GM19043 (cell line): ENCODE data around the gene SUPT16H.
"Not testable (repeated sequence)": the region's sequence is repeated elsewhere in the genome, so short reads cannot be mapped to it uniquely, and the experiment has no call there.

Source experiments
- ATAC-seq: cut with Tn5 transposase; IDR thresholded peaks from one replicate; pipeline ENCODE4 v1.9.1; 2021; ENCODE audit warnings: low read depth; ENCODE audit not compliant: unreplicated experiment

SUPT16H gene

DNA sequence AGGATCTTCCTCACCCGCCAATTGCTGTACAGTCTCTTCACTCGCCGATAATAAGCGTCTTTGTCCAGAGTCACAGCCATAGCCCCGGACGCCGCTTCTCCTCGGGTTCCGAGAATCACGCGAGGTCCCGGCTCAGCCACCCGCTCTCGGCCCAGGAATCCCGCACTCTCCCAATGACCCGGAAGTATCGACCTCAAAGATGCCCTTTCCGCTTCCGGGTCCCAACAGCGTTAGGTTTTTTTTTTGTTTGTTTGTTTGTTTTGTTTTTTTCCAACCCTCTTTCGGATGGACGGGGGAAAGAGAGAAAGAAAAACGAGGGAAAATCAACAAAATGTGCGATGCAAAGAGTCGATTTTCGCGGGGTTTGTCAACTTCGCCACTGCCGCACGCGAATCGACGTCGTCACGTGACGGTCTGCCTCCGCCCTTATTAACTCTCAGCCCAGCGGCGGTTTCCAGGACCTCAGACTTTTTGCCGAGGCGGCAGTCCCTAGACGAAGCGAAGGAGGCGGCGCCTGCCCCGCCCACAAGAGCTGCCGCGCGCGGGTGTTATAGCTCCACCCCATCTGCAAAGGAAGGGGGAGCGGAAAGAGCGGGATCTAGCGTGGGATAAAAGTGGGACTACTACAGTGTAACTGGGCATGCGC is at the start of gene SUPT16H:
Gene SUPT16H (minus strand): TSS at position 172 of the 646 bp plus-strand sequence. CDS start 92 bp downstream, at position 80.
- peak; percentile 91 for ATAC-seq

DNA sequence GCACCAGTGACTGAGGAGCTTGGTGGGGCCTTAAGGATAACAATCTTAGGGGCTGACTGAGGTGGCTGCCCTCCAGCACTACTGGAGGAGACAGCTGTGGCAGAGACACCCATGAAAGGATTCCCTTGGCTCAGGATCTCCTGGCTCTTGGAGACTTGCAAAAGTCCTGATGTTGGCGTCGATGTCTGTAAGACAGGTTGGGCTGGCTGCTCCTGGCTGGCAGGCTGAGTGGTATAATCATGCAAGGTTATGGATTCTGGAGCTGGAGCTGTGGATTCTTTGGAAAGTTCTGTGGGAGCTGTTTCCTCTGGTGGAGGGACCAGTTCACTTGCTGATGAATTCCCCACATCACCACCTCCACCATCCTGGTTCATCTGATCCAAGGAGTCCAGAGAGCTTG is 47.3 kb upstream of the SUPT16H start:
- no peak for ATAC-seq

DNA sequence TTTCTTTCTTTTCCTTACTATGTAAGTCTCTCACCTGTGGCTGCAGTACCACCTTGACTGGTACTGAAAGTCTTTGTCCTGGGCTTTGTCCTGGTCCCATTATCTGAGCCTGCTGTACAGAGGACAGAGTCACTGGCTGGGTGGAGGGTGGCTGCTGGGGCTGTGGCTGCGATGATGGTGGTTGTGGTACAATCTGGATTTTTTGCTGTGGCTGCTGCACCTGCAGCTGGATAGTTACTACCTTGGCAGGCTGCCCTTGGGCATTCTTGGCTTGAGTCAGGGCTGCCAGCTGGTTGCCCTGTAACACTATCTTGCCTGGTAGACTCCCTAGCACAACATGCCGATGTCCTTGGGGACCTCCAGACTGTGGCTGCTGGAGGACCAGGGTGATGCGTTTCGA is 45.1 kb upstream of the SUPT16H start:
- no peak for ATAC-seq

DNA sequence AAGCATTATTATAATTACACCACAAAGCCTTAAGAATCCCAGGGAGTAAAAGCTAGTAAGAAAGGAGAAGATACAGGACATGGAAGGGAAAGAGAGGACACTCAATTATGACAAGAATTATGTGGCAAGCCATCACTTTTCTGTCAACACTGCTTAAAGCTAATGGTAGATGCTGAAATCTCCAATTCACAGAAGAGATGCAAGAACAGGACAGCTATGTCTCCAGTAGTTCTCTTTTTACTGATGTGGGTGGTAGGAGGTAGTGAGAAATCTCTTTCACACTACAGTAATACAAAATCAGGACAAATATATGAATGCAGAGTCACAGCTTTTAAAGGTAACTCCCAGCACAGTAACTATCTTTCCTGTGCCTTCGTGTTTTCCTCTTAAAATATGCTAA is 42.9 kb upstream of the SUPT16H start:
- ATAC-seq, result no peak

DNA sequence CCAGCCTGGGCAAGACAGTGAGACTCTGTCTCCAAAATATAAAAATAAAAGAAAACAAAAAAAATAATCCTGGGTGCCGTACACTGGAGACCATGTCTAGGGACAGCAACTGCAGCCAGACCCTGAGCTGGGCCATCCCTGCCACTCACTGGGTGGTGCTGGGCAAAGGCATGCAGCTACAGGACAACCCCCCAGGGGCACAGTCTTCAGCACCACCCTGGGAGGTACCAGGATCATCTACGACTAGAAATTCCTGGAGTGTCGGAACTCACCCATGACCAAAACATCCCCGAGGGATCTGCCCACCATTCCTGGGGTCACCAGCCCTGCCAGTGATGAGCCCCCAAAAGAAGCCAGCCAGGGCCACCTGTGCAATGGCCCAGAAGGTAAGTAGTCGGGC is 35.7 kb upstream of the SUPT16H start:
- ATAC-seq, result no peak

DNA sequence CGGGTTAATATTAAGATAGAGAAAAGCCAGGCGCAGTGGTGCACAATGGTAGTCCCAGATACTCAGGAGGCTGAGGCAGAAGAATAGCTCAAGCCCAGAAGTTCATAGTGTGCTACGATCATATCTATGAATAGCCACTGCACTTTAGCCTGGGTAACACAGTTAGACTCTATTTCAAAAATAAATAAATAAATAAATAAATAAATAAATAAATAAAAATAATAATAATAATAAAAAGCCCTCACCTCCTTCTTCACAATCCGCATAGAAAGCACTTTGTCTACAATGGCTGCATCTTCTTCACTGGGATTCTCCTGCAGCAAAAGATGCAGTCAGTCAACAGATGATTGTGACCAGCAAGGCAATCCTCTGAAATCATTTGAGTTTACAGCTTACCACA is 31.5 kb upstream of the SUPT16H start:
- no peak for ATAC-seq

DNA sequence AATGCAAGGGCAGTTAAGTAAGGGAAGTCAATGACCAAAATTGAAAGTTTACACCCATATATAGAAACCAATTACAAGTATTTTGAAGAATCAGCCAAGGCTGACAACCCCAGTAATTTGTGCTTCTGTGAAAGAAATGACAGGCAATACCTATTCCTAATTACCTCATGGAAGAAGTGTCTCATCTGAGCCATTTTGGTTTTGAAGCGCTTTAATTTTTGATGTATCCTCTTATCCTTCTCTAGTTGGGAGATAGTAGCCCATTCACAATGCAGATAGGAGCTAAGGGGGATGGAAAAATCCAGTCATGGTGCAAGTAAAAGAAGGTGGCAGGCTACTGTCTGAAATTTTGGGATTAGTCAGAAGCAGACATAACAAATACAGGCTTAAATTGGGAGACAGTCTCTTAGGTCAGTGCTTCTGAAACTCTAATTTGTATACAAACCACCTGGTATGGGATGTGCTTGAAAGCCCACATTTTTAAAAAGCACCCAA is 30.4 kb upstream of the SUPT16H start:
- no peak for ATAC-seq

DNA sequence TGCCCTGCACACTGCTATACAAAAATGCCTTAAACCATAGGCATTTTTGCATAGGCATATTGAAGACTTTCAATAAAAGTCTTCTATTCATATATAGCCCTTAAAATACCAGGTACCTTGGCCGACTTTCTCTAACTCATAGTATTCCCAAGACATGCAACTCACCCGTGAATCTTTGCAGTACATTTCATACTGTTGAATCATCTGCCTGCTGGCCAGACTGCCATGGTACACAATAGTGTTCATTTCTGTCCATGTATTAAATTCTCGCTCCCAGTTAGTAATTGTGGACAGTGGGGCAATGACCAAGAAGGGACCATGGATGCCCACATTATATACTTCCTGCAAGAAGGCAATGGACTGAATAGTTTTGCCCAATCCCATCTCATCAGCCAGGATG is 24.3 kb upstream of the SUPT16H start:
- no peak for ATAC-seq

DNA sequence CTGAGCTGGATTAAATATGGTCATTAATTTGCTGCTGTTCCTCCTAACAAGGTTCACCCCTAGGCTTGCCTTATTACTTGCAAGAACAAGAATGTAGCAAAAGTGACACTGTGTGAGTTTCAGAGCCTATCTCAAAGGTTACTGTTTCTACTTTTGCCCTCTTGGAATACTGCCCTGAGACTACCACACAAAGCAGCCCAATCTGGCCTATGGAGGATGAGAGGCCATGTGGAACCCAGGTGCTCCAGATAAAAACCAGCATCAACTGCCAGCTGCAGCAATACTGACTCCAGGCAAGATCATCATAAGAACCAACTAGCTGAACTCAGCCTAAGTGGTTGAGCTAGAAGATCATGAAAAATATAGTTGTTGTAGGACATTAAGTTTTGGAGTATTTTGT is 22.4 kb upstream of the SUPT16H start:
- ATAC-seq, result no peak

DNA sequence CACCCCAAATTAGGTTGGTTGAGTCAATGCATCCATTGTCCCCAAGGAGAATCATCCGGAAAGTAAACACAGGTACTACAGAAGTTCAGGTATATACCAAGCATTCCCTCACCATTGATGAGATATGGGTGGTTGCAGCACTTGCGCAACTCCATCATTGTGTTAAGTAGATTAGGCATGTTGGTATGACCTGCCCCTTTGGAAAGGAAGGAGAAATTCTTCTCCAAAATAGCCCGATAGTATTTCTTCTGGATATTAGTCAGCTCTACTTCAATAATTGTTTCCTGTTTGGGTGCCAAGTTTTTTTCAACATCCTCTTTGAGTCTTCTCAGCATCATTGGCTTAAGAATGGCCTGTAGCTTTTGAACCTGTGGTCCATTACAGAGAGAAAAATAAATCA is 21.3 kb upstream of the SUPT16H start:
- no peak for ATAC-seq

DNA sequence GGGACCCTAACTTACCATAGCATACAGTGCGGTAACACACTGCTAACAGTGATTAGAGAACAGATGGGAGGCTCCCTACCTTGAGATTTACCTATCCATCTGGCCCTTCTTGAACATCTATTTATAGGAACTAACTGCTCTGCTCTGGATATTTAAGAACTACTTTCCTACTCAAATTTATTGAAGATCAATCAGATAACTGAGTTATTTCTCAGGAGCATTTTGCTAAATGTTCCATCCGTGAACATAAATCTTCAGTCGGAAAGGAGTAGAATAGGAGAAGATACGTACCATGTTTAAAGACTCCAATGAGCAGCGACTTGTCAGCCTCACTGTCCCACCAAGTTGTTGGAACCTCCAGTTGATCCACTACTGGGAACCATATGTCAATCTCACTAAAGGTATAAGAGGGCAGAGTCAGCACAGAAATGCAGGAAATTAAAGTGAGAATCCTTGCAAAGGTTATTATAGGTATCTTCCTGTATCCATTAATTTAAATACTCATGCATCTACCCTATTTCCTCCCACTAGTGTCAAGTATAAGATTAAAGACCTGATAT is 15.6 kb upstream of the SUPT16H start:
- ATAC-seq, result no peak

DNA sequence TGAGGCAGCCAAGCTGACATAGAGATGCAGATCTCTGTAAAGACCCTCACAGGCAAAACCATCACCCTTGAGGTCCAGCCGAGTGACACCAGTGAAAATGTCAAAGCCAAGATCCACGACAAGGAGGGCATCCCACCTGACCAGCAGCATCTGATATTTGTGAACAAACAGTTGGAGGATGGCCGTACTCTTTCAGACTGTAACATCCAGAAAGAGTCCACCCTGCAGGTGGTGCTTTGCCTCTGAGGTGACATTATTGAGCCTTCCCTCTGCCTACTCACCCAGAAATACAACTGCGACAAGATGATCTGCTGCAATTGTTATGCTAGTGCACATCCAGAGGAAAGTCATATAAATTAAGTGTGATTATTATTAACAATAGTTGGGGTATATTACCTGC is 15.1 kb upstream of the SUPT16H start:
- no peak for ATAC-seq

DNA sequence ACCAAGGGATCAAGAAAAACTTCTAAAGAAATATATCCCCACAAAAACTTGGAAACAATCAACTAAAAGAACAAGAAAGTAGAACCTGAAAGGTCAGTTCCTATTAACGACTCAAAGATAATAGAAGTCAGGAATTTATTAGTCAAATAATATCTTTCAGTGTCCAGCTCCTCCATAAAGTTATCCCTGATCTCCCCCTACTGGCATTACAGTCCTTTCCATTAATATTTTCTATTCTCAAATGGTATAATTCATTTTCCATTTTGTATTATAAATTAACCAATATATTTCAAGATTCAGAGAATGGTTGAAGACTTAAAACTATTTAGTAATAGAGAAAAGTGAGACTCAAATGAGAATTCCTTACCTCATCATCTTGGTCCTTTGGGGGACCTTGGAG is 11.6 kb upstream of the SUPT16H start:
- no peak for ATAC-seq

DNA sequence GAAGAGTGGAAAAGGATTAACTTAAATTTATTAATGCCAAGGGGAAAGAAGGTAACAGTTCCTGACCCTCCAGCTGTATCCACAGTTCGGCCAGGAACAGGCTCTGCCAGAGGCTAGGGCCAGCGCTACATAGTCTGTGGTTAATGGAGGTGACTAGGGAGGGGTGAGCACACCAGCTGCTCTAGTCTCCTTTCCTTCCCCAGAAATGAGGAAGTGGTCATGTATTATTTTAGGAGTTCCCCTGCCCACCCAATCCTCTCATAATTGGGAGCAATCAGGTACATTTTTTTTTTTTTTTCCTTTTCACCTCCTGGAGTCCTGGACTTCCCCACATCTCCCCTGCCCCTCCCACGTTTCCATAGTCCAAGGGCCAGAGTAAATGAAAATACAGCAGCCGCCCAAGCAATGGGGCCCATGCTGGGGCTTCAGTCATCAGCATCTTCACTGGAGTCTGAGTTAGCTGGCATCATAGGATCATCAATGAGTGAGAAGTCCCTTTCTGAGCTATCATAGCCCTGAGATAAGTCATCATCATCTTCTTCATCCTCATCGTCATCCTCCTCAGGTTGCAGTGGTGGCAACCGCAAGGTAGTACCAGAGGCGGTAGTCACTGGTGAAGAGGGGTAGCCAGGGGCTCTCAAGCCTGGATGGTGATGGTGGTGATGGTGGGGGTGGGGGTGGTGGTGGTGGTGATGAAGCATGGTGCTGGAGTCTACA is 1.5 kb upstream of the SUPT16H start:
- no peak for ATAC-seq

DNA sequence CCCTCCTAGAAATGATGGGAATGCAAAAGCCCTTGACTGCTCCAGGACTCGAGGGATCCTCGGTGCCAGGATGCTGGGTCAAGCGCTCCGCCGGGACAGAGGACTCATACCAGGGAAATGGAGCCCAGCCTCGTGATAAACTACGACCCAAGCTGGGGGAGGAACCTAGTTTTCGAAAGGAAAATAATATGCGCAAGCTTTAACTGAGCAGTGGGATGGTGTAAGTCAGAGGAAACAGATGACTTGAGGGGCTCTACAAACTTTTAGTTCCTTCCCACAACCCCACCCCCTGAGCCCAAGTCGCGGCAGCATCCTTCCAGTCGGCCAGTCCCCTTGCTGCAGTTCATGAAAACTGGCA is 654 bp upstream of the SUPT16H start:
- ATAC-seq, result peak; percentile 13

DNA sequence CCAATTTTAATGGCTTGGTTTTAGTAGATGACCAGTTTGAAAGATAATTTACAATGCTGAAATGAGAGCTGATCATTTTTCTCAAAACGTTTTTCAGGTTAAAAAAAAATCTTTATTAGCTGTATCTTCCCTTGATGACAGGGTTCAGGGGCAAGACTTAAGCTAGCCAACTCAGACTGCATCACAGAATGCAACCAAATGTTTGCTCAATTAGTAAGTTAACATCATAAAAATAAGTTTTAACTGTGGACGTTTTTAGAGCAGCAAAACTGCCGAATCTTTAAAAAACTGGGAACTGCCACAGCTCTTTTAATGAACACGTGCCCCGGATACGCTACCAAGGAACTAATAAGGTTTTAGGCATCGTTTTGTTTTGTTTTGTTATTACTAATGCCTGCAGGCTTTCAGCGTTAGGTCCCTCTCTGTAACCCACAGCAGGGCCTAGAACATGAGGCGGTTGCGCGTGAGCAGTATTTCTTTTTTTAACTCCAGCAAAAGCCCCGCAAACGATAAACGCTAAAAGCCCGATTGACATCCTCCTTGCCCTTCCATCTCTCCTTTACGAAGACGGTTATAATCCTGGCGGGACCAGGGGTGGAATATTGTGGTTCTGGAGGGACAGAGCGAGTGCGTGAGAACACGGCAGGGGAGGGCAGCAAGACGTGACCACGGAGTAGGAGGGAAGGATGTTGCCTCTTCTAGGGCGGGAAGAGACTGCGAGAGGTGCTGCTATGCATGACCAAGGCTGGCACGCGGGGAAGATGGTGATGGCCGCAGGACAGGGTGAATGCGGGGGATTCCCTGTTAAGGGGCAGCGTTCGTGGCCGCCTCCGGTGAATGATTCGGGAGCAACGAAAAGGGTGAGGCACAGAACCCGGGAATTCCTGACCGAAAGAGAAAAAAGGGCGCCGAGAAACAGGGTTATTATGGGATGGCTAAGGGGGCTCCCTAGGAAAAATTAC is 652 bp downstream of the SUPT16H start:
- no peak for ATAC-seq

DNA sequence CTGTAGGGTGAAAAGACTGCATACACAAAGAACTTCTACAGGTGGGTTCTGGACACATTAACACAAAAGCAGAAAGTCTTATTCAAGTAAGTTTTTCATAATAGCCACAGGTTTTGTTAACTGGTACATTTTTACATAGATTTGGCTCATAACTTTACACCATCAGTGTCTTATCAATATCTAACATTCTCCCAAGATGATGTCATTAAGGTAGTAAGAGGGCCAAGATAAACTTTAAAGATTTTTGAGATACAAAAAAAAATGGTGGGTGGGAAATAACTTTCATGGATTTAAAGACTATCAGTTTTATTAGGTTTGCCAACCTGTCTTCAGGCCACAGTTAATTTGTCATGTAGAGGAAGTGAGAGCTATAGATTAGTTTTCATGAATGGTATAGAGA is 1.7 kb downstream of the SUPT16H start:
- no peak for ATAC-seq

DNA sequence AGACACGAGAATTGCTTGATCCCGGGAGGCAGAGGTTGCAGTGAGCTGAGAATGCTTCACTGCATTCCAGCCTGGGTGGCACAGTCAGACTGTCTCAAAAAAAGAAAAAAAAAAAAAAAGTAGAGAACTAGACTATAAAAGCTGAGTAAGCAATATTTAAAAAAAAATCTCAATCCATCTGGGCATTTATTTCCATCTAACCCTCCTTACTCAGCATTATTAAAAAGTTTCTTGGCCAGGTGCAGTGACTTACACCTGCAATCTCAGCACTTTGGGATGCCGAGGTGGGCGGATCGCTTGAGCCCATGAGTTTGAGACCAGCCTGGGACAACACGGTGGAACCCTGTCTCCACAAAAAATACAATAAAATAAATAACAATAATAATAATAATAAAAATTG is 4.5 kb downstream of the SUPT16H start:
- ATAC-seq, result no peak

DNA sequence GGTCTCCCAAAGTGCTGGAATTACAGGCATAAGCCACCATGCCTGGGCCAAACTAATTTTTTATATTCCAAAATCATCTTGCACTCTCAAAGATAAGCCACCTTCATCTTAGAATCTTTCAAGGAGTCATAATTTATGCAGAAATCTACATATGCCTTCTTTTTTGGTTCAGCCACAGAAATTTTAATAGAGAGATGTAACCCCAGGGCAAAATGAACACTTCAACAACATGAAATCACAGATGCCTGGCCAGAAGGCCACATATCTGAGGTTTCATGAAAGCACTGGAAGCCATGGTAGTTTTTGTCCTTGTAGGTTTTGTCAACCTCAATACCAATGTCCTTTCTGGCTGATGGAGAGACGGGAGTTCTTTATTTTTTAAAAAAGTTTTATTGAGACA is 9.8 kb downstream of the SUPT16H start:
- ATAC-seq, result no peak

DNA sequence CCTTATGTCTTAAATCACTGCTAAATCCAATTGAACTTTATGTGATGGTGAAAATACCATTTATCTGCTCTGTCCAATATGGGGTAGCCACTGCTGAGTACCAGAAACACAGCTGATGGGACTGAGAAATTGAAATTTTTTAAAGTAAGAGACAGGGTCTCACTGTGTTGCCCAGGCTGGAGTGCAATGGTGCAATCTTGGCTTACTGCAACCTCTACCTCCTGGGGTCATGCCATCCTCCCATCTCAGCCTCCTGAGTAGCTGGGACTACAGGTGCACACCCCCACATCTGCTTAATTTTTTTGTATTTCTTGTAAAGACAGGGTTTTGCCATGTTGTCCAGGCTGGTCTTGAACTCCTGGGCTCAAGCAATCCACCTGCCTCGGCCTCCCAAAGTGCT is 11.0 kb downstream of the SUPT16H start:
- ATAC-seq, result not testable (repeated sequence)
